HG03565 (cell line): ENCODE measurements around the gene CXCL10.

ENCODE experiments used
- ATAC-seq: cut with Tn5 transposase; IDR thresholded peaks from one replicate; pipeline ENCODE4 v1.9.1; 2021; ENCODE audit warnings: mild to moderate bottlenecking, moderate library complexity; ENCODE audit not compliant: unreplicated experiment

The CXCL10 gene

GRCh38 chr4:75997081-75997480, 26.2 kb downstream of the CXCL10 start:
- ATAC-seq = no peak

DNA sequence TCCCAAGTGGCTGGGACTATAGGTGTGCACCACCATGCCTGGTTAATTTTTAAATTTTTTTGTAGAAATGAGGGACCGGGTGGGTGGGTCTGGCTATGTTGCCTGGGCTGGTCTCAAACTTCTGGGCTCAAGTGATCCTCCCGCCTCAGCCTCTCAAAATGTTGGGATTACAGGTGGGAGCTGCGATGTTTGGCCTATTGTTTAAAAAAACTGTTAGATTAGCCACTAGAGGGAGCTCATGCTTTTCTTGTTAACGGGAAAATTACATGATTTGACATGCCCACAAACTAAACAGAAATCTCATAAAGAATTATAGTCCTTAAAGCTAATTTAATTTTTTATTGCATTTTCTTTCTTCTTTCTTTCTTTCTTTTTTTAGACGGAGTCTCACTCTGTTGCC, 27.6 kb downstream of the CXCL10 start:
- ATAC-seq = no peak

DNA sequence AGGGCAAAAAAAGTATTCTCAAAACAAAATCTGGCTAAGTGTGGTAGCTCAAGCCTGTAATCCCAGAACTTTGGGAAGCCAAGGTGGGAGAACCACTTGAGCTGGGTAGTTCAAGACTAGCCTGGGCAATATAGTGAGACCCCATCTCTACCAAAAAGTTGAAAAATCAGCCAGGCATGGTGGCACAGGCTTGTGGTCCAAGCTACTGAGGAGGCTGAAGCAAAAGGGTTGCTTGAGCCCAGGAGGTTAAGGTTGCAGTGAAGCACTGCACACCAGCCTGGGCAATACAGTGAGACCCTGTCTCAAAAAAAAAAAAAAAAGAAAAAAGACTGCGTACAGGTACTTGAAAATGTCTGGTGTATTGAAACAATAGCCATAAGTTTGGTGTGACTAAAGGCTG, 30.8 kb downstream of the CXCL10 start:
- no peak for ATAC-seq

GRCh38 chr4:75989846-75990528, 33.3 kb downstream of the CXCL10 start:
- no peak for ATAC-seq

- ATAC-seq = no peak
Observed at GRCh38 chr4:75985116-75985515, 38.2 kb downstream of the CXCL10 start.

DNA sequence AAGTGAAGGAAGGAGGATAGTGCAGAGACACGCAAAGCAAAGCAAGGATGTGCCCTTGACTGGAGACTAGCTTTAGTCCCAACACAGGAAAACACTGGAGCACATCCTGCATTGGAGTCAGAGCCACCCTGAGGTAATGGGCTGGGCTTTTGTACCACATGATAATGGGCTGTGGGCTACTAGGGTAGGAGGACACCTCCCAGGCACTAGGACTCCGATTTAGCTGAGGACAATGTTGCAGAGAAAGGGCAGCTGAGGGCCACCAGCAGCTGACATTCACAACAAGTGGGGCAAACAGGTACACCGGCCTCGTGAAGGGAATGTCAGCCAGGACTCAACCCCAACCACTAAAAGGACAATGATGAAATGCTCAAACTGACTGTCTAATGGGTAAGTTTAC, 42.7 kb downstream of the CXCL10 start:
- no peak for ATAC-seq

- no peak for ATAC-seq
Observed at GRCh38 chr4:75976177-75976576, 47.1 kb downstream of the CXCL10 start.

DNA sequence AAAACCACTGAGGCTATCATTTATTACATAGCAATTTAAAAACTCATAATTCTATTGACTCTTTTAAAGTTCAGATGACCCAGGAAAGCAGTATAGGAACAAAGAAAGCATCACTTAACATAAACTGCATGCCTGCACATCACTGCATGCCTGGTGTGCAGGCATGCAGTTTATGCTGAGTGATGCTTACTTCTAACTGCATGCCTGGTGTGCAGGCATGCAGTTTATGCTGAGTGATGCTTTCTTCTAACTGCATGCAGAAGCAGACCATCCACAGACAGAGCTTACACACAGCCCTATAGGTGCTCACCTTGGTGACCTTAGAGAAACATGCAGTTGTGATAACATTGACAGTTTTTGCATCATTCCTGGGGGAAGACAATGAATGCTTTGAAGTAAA, 49.5 kb downstream of the CXCL10 start:
- ATAC-seq = no peak
